G401 (cell line): ENCODE data around the gene CLPTM1L. TPM values are rescaled to one million over a fixed set of nuclear protein-coding genes. Genes with fewer than 3 reads are reported as not detected.

Experiments used
- DNase-seq: peaks from one replicate; pipeline ENCODE4 v3.0.0-alpha.2; 2015; ENCODE audit warnings: low spot score
- in situ Hi-C: cut with HindIII; loops from 2 replicates; pipeline ENCODE4 v1.10.0; 2016; ENCODE audit warnings: low sequenced_read_pairs, mixed read lengths
- total RNA-seq: library from RNA; depleted of rRNA; stranded (reverse); fragments of >200 nt; shearing (Covaris generic); gene quantifications from 2 replicates; pipeline ENCODE4 v1.2.3, GENCODE V29; 2014

Gene CLPTM1L
- total RNA-seq, 1 experiment from 2014 or later: 229 TPM

- DNase-seq: no peak
- in situ Hi-C loops: no loop called here
These were observed 24.2 kb downstream of the CLPTM1L start for GRCh38 chr5:1320436-1321344.

DNA sequence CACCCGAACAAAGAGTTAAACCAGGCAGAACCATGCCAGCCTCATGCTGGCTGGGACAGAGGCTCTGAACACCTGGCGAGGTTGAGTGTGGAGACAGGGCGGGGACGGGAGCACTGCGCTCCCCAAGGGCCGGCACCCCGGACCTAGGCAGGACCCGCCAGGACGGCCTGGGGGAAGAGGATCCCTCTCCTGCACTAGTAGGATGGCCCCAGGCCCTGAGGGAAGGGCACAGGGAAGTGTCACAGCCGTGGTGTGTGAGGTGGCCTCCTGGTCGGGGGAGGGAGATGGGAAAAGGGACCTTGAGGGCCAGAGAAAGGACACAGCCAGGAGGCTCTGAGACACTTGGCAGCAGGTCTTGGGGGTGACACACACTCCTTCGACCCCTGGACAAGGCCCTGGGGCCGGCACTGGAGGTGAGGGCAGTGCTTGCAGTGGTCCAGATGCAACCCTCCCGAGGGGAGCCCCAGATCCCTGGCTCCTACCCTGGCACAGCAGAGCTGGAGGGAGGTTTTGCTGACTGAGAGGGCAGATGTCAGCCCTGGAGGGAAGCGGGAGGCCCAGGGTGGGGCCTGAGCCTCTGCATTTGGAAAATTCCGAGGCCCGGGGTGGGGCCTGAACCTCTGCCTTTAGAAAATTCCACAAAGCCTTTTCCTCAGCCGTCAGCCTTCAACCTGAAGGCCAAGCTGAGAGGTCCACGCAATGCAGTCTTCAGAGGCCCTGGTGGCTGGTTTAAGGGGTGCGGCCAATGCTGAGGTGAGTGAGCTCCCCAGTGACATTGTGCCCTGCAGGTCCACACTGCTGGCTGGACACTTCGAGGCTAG is 25.3 kb downstream of the CLPTM1L start:
- in situ Hi-C loops: no loop called here
- no peak for DNase-seq

GRCh38 chr5:1318659-1319251 is 26.1 kb downstream of the CLPTM1L start:
- DNase-seq: no peak
- in situ Hi-C loops: no loop called here

GRCh38 chr5:1317921-1318565 is 26.9 kb downstream of the CLPTM1L start:
- no peak for DNase-seq
- in situ Hi-C loops: no loop called here

GRCh38 chr5:1316588-1317340 is 28.1 kb downstream of the CLPTM1L start:
- in situ Hi-C loops: no loop called here
- DNase-seq: no peak

- in situ Hi-C loops: no loop called here
- no peak for DNase-seq
These were observed 29.0 kb downstream of the CLPTM1L start for GRCh38 chr5:1315709-1316587.

GRCh38 chr5:1315018-1315708 is 29.7 kb downstream of the CLPTM1L start:
- DNase-seq: no peak
- in situ Hi-C loops: no loop called here

- no peak for DNase-seq
- in situ Hi-C loops: no loop called here
These were observed 30.3 kb downstream of the CLPTM1L start for GRCh38 chr5:1314564-1314982.

- in situ Hi-C loops: no loop called here
- DNase-seq: no peak
These were observed 31.7 kb downstream of the CLPTM1L start for GRCh38 chr5:1312993-1313833.

DNA sequence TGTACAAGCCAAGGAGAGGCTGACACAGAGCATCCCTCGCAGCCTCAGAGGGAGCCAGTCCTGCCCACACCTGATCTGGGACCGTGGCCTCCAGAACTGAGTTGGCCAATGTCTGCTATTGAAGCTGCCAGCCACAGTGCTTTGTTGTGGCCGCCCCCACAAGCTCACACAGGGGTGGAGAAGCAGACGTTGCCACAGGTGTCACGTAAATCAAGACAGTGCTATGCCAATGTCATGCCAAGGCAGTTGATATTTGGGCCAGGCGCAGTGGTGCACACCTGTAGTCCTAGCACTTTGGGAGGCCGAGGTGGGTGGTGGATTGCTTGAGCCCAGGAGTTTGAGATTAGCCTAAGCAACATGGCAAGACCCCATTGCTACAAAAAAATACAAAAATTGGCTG is 32.7 kb downstream of the CLPTM1L start:
- in situ Hi-C loops: no loop called here
- no peak for DNase-seq

GRCh38 chr5:1311439-1312055 is 33.4 kb downstream of the CLPTM1L start:
- DNase-seq: no peak
- in situ Hi-C loops: no loop called here

DNA sequence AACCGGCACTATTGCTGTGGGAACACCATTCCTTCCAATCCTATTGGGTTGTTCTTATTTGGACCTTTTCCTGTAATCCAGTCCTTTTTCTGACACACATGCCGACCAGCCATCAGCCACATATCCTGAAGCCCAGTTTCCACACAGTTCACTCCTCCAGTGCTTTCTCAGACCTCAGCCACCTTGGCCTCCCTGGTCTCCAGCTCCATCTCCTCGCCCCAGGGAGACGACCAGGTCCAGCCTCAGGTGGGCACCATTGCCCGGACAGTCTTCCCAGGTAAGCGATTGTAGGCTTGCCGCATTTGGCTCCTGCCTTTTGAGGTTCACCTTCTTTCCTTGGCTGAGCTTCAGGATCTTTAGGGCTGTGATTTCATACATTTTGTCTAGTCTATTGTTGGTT is 34.8 kb downstream of the CLPTM1L start:
- in situ Hi-C loops: no loop called here
- no peak for DNase-seq

- DNase-seq: no peak
- in situ Hi-C loops: no loop called here
These were observed 40.9 kb downstream of the CLPTM1L start for GRCh38 chr5:1304033-1304432.

GRCh38 chr5:1302258-1302657 is 42.6 kb downstream of the CLPTM1L start:
- DNase-seq: no peak
- in situ Hi-C loops: no loop called here

GRCh38 chr5:1300581-1301083 is 44.3 kb downstream of the CLPTM1L start:
- DNase-seq: no peak
- in situ Hi-C loops: no loop called here

DNA sequence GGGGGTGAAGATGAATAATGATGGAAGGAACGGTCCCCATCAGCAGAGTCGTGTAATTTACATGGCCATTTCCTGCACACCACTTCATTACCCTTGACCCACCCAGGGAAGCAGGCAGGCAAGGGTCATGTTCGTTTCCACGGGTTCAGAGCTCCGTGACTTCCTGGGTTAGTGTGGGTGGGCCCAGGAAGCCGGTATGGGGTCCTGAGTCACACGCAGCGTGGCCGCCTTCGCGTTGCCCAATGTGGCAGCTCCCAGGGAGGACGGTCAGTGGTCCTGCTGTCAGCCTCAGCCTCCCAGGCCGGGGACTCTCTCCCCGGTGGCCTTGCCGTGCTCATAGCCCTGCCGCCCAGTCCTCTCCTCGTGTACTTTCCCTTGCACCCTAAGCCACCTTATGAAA is 44.9 kb downstream of the CLPTM1L start:
- no peak for DNase-seq
- in situ Hi-C loops: no loop called here
